ENCODE data around the gene CCL2.

DNA sequence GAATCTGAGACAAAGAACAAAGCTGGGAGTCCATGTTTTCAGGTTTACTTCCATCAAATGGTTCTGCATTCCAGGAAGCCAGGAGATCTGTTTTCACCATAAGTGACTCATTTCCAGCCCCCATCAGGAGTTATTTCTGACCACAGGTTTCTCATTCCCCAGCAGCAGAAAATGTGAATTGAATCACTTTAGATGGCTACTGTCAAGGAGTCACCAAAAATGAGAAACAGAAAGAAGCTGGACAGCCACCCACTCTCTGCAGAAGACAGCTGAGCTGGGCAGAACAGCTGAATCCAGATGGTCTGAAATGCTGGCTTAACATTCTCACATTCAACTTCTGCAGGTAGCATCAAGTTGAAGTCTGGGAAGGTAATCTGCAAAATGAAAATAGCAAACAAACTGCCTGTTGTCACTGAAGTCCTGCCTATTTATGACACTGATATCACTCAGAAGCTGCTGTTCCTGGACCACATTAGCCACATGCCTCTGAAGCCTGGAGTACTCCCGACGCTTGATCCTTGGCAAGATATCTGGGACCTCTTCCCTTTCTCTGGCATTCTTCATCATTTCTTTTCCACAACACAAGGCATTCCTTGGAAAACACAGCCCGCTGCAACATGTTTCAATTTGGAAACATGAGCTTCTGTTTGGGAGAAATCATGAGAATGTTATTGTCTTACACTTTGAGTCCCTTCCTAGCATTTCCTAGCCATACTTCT, 45.7 kb downstream of the CCL2 start:
- TF ChIP-seq, protein P1, sequence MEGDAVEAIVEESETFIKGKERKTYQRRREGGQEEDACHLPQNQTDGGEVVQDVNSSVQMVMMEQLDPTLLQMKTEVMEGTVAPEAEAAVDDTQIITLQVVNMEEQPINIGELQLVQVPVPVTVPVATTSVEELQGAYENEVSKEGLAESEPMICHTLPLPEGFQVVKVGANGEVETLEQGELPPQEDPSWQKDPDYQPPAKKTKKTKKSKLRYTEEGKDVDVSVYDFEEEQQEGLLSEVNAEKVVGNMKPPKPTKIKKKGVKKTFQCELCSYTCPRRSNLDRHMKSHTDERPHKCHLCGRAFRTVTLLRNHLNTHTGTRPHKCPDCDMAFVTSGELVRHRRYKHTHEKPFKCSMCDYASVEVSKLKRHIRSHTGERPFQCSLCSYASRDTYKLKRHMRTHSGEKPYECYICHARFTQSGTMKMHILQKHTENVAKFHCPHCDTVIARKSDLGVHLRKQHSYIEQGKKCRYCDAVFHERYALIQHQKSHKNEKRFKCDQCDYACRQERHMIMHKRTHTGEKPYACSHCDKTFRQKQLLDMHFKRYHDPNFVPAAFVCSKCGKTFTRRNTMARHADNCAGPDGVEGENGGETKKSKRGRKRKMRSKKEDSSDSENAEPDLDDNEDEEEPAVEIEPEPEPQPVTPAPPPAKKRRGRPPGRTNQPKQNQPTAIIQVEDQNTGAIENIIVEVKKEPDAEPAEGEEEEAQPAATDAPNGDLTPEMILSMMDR (conservative IDR thresholded peaks at IDR 0.05; ENCODE audit: low read length): no peak
- TF ChIP-seq EZH2phosphoT487 (IDR thresholded peaks at IDR 0.05; ENCODE audit: borderline replicate concordance): no peak
